SU-DHL-6 (cell line): ENCODE results near the gene OR52B6.

Source experiments
- H2AFZ ChIP-seq: fragments of 200-600 bp; sonication (generic); 2 replicates; pipeline ENCODE4 v1.6.1; 2014; ENCODE audit warnings: low read depth, mild to moderate bottlenecking, moderate library complexity, mixed read lengths, antibody characterized with exemption, low read length; ENCODE audit not compliant: severe bottlenecking
- H3F3A ChIP-seq: fragments of 200-600 bp; shearing (Covaris generic); 2 replicates; pipeline ENCODE4 v1.6.0; 2016; ENCODE audit warnings: antibody characterized with exemption, mild to moderate bottlenecking; ENCODE audit not compliant: insufficient read depth
- H3K27ac ChIP-seq: fragments of 200-600 bp; sonication (generic); 2 replicates; pipeline ENCODE4 v1.5.1; 2016; ENCODE audit warnings: low read depth, mild to moderate bottlenecking, low read length, moderate library complexity, mixed read lengths
- H3K27me3 ChIP-seq: fragments of 200-600 bp; sonication (generic), shearing (Covaris generic); 2 replicates; pipeline ENCODE4 v1.6.0; 2014; ENCODE audit warnings: mild to moderate bottlenecking, low read length
- H3K36me3 ChIP-seq: fragments of 200-600 bp; sonication (generic); 2 replicates; pipeline ENCODE4 v1.6.1; 2014; ENCODE audit warnings: mild to moderate bottlenecking, low read length, mixed read lengths
- H3K4me2 ChIP-seq: fragments of 300-600, 200-600 bp; shearing (Covaris generic), sonication (generic); 2 replicates; pipeline ENCODE4 v1.6.0; 2014; ENCODE audit warnings: low read length, low read depth, mild to moderate bottlenecking; ENCODE audit not compliant: poor library complexity, severe bottlenecking
- H3K4me3 ChIP-seq: fragments of 200-600 bp; sonication (generic); 2 replicates; pipeline ENCODE4 v1.5.1; 2014; ENCODE audit warnings: antibody characterized with exemption, low read length, mild to moderate bottlenecking, mixed read lengths; ENCODE audit not compliant: insufficient read depth, poor library complexity, severe bottlenecking
- H3K79me2 ChIP-seq: fragments of 200-600 bp; sonication (generic); 2 replicates; pipeline ENCODE4 v1.6.1; 2014; ENCODE audit warnings: mild to moderate bottlenecking, low read length, moderate library complexity; ENCODE audit not compliant: insufficient read depth
- H3K9ac ChIP-seq: fragments of 200-600 bp; sonication (generic); 2 replicates; pipeline ENCODE4 v1.7.0; 2014; ENCODE audit warnings: mild to moderate bottlenecking, low read length
- H3K9me2 ChIP-seq: fragments of 200-600 bp; sonication (generic); replicated peaks from 2 replicates; pipeline ENCODE4 v1.6.1; 2014; ENCODE audit warnings: low read length; ENCODE audit not compliant: insufficient read depth
- H3K9me3 ChIP-seq: fragments of 200-600 bp; sonication (generic); 2 replicates; pipeline ENCODE4 v1.6.1; 2014; ENCODE audit warnings: low read length, mixed read lengths; ENCODE audit not compliant: insufficient read depth
- H4K20me1 ChIP-seq: fragments of 200-600 bp; sonication (generic); 2 replicates; pipeline ENCODE4 v1.6.1; 2014; ENCODE audit warnings: low read depth, mild to moderate bottlenecking, antibody characterized with exemption, low read length, moderate library complexity, mixed read lengths
- EZH2phosphoT487 ChIP-seq: fragments of 200-600 bp; sonication (generic), shearing (Covaris generic); conservative IDR thresholded peaks from 2 replicates; pipeline ENCODE4 v1.6.1; 2018; ENCODE audit warnings: mild to moderate bottlenecking, antibody characterized with exemption, low read length, moderate library complexity, mixed read lengths
- TF ChIP-seq, protein P1 (sequence below): fragments of 200-600 bp; sonication (generic); IDR thresholded peaks from one replicate; pipeline ENCODE4 v1.5.1; 2017; ENCODE audit warnings: antibody characterized with exemption, mild to moderate bottlenecking, low read length, moderate library complexity; ENCODE audit not compliant: insufficient read depth, poor library complexity, severe bottlenecking

Gene OR52B6

GRCh38 chr11:5624489-5625279 is 44.0 kb downstream of the OR52B6 start, which contains the start of gene TRIM34:
Gene TRIM34, plus strand, starts transcription at chr11:5625001. Its CDS starts 7,331 bp downstream, at chr11:5632332.
- no peaks in the 10 kb centered on the region for H3K9me3 ChIP-seq
- H3K79me2 ChIP-seq: no peaks in the 10 kb centered on the region
- H3K9me2 ChIP-seq: no peaks in the 10 kb centered on the region
- no peaks in the 10 kb centered on the region for H3K36me3 ChIP-seq
- peak within 1 kb of the TSS; percentile 83 for H3K4me2 ChIP-seq
- TF ChIP-seq, protein P1, sequence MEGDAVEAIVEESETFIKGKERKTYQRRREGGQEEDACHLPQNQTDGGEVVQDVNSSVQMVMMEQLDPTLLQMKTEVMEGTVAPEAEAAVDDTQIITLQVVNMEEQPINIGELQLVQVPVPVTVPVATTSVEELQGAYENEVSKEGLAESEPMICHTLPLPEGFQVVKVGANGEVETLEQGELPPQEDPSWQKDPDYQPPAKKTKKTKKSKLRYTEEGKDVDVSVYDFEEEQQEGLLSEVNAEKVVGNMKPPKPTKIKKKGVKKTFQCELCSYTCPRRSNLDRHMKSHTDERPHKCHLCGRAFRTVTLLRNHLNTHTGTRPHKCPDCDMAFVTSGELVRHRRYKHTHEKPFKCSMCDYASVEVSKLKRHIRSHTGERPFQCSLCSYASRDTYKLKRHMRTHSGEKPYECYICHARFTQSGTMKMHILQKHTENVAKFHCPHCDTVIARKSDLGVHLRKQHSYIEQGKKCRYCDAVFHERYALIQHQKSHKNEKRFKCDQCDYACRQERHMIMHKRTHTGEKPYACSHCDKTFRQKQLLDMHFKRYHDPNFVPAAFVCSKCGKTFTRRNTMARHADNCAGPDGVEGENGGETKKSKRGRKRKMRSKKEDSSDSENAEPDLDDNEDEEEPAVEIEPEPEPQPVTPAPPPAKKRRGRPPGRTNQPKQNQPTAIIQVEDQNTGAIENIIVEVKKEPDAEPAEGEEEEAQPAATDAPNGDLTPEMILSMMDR: no peak
- peak within 1 kb of the TSS; percentile 60 for H3K4me3 ChIP-seq
- no peaks in the 10 kb centered on the region for H4K20me1 ChIP-seq
- H3K9ac ChIP-seq: peak within 1 kb of the TSS; percentile 57
- peak within 1 kb of the TSS; percentile 31 for H3K27ac ChIP-seq
- H3K27me3 ChIP-seq: no peaks in the 10 kb centered on the region
- peak within 1 kb of the TSS; percentile 88 for H2AFZ ChIP-seq
- no peaks in the 10 kb centered on the region for H3F3A ChIP-seq

DNA sequence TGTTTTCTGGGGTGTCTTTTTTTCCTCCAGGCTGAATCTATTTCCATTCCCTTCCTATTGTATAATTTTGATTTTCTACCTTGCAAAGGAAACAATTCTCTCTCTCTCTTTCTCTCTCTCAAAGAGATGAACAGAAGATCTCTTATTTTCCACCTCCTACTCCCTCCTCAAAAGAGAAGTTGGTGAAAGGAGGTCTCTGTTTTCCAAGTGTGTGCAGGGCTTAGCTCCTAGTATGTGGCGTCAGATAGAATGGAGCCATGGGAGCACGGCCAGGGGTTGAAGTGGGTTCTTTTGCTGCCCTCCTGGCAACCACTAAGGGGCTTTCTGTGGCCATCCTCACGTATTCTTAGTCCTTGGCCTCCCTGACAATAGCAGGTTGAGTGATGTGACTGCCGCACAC is 44.6 kb downstream of the OR52B6 start:
- Histone ChIP-seq H3K36me3 (no peaks in the 10 kb centered on the region), H3K9me3 (no peaks in the 10 kb centered on the region), H3K27me3 (no peaks in the 10 kb centered on the region), H3K27ac (peak overlapping the region; percentile 31), H3K9ac (peak overlapping the region; percentile 57), H3F3A (no peaks in the 10 kb centered on the region), H3K9me2 (no peaks in the 10 kb centered on the region), H3K4me3 (peak overlapping the region; percentile 60), H2AFZ (peak overlapping the region; percentile 88), H3K79me2 (no peaks in the 10 kb centered on the region), H4K20me1 (no peaks in the 10 kb centered on the region), H3K4me2 (peak overlapping the region; percentile 83)
- TF ChIP-seq, protein P1: no peak
- TF ChIP-seq EZH2phosphoT487: no peak

DNA sequence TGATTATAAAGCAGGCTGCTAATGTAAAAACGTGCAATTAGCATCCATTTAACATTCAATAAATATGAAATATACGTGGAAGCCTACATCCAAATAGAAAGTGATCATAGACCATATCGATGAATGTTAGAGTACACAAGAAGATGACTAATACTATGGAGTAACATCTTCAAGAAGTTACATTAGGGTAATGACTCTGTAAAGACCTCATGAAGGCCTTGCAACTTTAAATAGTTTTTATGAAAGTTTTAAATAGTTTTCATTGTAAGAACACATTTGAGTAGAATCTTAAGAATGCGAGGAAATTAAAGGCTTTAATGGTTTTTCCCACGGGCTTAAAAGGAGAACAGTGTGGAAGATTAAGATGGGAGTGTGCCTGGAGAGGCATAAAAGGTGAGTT is 45.5 kb downstream of the OR52B6 start:
- no peak overlapping the region for H3K4me3 ChIP-seq
- H3K9me3 ChIP-seq: no peaks in the 10 kb centered on the region
- no peaks in the 10 kb centered on the region for H3K79me2 ChIP-seq
- no peak overlapping the region for H3K27ac ChIP-seq
- no peaks in the 10 kb centered on the region for H3K36me3 ChIP-seq
- no peaks in the 10 kb centered on the region for H3K9me2 ChIP-seq
- no peak overlapping the region for H2AFZ ChIP-seq
- peak overlapping the region; percentile 83 for H3K4me2 ChIP-seq
- 0 out of 2 replicates have a peak overlapping the region, but pooled peaks have one; percentile 57 for H3K9ac ChIP-seq
- no peaks in the 10 kb centered on the region for H4K20me1 ChIP-seq
- no peaks in the 10 kb centered on the region for H3K27me3 ChIP-seq
- H3F3A ChIP-seq: no peaks in the 10 kb centered on the region
- TF ChIP-seq, protein P1: no peak
- TF ChIP-seq EZH2phosphoT487: no peak
